ENCODE data around the gene MTPN. TPM values are rescaled to one million over a fixed set of nuclear protein-coding genes. Genes with fewer than 3 reads are reported as not detected.

The MTPN gene
- total RNA-seq, 2 experiments from 2014 or later, result 108 to 115 TPM

DNA sequence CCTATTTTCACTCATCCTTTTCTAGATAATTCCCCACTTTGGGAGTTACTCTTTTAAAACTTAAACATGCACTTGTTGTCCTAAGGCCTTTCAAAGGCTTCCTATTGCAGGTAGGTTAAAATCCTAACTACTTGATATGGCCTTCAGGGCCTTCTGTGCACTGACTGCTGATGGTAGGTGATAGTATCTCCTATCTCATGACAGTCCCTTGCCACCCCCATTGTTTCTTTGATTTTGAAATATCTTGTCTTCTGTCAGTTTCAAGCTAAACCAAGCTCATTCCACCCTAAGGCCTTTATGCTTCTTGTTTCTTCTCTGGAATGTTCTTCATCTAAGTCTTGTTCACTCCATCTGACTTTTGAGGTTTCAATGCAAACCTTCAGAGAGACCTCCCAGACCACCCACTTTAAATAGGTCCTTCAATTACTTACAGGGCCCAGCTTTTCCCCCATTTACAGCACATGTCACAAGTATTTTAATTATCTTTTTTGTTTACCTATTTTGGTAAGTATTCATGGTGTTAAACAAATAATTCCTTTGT, 2.4 kb upstream of the MTPN start:
- CTCF ChIA-PET, result no interaction called here

DNA sequence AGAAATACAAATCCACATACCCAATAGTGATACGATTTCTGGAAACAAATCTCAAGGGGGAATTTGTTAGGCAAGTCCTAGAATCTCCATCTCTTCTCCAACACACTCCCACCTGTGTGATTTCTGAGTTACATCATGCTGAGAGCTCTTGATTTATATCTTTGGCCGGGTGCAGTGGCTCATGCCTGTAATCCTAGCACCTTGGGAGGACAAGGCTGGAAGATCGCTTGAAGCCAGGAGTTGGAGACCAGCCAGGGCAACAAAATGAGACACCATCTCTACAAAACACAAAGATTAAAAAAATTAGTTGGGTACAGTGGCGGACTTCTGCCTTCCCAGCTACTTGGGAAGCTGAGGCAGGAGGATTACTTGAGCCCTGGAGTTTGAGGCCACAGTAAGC, 1.5 kb upstream of the MTPN start:
- no peaks in the 10 kb centered on the region for H3K27me3 Mint-ChIP-seq
- no peak overlapping the region for H3K4me3 Mint-ChIP-seq
- ChIA-PET POLR2A (no interaction called here), CTCF (no interaction called here)
- TF ChIP-seq, protein P1, sequence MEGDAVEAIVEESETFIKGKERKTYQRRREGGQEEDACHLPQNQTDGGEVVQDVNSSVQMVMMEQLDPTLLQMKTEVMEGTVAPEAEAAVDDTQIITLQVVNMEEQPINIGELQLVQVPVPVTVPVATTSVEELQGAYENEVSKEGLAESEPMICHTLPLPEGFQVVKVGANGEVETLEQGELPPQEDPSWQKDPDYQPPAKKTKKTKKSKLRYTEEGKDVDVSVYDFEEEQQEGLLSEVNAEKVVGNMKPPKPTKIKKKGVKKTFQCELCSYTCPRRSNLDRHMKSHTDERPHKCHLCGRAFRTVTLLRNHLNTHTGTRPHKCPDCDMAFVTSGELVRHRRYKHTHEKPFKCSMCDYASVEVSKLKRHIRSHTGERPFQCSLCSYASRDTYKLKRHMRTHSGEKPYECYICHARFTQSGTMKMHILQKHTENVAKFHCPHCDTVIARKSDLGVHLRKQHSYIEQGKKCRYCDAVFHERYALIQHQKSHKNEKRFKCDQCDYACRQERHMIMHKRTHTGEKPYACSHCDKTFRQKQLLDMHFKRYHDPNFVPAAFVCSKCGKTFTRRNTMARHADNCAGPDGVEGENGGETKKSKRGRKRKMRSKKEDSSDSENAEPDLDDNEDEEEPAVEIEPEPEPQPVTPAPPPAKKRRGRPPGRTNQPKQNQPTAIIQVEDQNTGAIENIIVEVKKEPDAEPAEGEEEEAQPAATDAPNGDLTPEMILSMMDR (IDR thresholded peaks at IDR 0.05), result no peak
- intact Hi-C loops (cut with micrococcal nuclease), result no loop called here
- peaks cover 8% of the 10 kb centered on the region for H3K36me3 Mint-ChIP-seq (ENCODE audit: low read depth)
- no peaks in the 10 kb centered on the region for H3K9me3 Mint-ChIP-seq
- ATAC-seq (no peak), DNase-seq (no peak)
- peaks cover 70% of the 10 kb centered on the region for H3K4me1 Mint-ChIP-seq (ENCODE audit: low read depth)
- H3K27ac Mint-ChIP-seq, result no peak overlapping the region

More for the DNA sequence above, 2.4 kb upstream of the MTPN start:
- peak overlapping the region; percentile 81 for H3K27ac Mint-ChIP-seq
- H3K27me3 Mint-ChIP-seq, result no peaks in the 10 kb centered on the region
- no peak for ATAC-seq
- intact Hi-C loops (cut with micrococcal nuclease), result no loop called here
- TF ChIP-seq, protein P1 (IDR thresholded peaks at IDR 0.05), result no peak
- H3K9me3 Mint-ChIP-seq, result no peaks in the 10 kb centered on the region
- peaks cover 65% of the 10 kb centered on the region for H3K4me1 Mint-ChIP-seq (ENCODE audit: low read depth)
- H3K4me3 Mint-ChIP-seq, result no peak overlapping the region
- DNase-seq, result no peak
- H3K36me3 Mint-ChIP-seq (ENCODE audit: low read depth), result peaks cover 6% of the 10 kb centered on the region
- POLR2A ChIA-PET, result no interaction called here

DNA sequence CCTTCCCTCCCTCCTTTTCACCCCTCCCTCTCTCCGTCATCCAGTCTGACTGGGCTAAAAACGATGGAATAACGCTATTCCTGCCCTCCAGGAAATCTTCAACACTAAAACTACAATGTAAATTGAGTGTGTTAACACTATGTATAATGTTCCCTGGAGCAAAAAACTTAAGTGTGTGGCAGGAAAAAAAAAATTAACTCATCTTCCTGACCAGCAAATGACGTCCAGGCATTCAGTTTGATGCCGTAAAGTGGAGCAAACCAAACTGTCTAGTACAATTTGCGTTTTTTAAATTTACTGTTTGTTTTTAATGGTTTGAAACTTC, 545 bp upstream of the MTPN start:
- H3K27me3 Mint-ChIP-seq, result no peaks in the 10 kb centered on the region
- DNase-seq (no peak), ATAC-seq (no peak)
- H3K36me3 Mint-ChIP-seq (ENCODE audit: low read depth), result peaks cover 11% of the 10 kb centered on the region
- POLR2A ChIA-PET, result interaction anchor here (0.7 kb wide), 1 partner anchor 14 kb away, joined by 3 read pairs; no protein-coding TSS in a partner anchor
- intact Hi-C loops (cut with micrococcal nuclease), result no loop called here
- peaks cover 76% of the 10 kb centered on the region for H3K4me1 Mint-ChIP-seq (ENCODE audit: low read depth)
- H3K27ac Mint-ChIP-seq, result peak overlapping the region; percentile 89
- H3K4me3 Mint-ChIP-seq, result peak overlapping the region; percentile 90
- TF ChIP-seq, protein P1 (IDR thresholded peaks at IDR 0.05), result no peak
- no peaks in the 10 kb centered on the region for H3K9me3 Mint-ChIP-seq
- CTCF ChIA-PET, result interaction anchor here (0.9 kb wide), 1 partner anchor 11 kb away, joined by 3 read pairs; no protein-coding TSS in a partner anchor

DNA sequence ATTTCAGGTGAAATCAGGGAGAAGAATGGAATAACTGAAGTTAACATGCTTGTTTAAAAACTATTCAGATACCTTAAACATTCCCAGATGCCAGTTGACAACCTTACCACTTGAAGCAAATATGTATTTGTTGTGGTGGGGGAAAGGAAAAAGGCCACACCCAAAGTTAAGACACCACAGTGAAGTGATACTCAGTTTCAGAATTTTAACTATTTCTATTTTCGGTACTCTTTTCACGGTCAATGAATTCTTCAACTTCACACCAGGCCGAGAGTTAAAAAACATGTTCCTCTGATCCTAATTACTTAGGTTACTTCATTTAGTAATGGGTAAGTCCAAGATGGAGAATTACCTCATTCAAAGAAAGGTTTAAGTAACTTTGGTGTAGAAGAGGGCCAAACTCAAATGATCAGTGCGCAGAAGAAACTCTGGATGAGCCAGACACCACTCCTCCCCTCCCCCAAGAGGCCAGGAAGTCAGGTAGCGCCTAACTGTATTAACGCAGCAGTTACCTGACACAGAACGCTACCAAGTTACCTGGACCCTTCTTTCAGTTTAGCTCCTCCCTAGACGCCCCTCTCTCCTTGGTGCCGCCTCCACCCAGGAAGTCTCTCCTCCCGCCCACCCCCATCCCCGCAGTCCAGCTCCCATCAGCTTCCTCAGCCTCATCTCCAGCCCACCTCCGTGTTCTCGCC, 700 bp downstream of the MTPN start:
- H3K4me3 Mint-ChIP-seq, result peak overlapping the region; percentile 90
- H3K9me3 Mint-ChIP-seq, result no peaks in the 10 kb centered on the region
- ATAC-seq (peak; percentile 5), DNase-seq (peak; percentile 49)
- peaks cover 14% of the 10 kb centered on the region for H3K36me3 Mint-ChIP-seq (ENCODE audit: low read depth)
- ChIA-PET CTCF (no interaction called here), POLR2A (interaction anchor here (0.9 kb wide), 1 partner anchor 19 kb away, joined by 3 read pairs; no protein-coding TSS in a partner anchor)
- H3K27me3 Mint-ChIP-seq, result no peaks in the 10 kb centered on the region
- TF ChIP-seq, protein P1 (IDR thresholded peaks at IDR 0.05), result no peak
- intact Hi-C loops (cut with micrococcal nuclease), result no loop called here
- H3K4me1 Mint-ChIP-seq (ENCODE audit: low read depth), result peaks cover 75% of the 10 kb centered on the region
- H3K27ac Mint-ChIP-seq, result peak overlapping the region; percentile 89

DNA sequence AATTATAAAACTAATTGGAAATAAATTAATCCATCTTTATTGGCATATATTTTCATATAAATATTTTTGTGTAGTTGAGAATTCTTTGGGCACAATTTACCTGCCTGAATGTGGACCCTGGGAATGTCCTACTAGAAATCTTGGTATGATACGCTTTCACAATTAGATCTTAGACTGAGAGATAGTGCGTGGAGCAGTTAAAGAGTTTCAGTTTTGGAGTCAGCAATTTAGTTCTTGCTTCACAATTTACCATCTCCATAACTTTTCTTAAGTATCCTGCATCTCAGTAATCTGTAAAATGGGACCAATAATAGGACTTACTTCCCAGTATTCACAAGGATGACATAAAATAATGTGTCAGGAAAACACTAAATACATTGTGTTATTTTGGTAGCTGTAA, 2.0 kb downstream of the MTPN start:
- intact Hi-C loops (cut with micrococcal nuclease), result no loop called here
- TF ChIP-seq, protein P1 (IDR thresholded peaks at IDR 0.05), result no peak
- H3K4me1 Mint-ChIP-seq (ENCODE audit: low read depth), result peaks cover 68% of the 10 kb centered on the region
- H3K9me3 Mint-ChIP-seq, result no peaks in the 10 kb centered on the region
- peak overlapping the region; percentile 90 for H3K4me3 Mint-ChIP-seq
- peaks cover 16% of the 10 kb centered on the region for H3K36me3 Mint-ChIP-seq (ENCODE audit: low read depth)
- ATAC-seq (no peak), DNase-seq (no peak)
- H3K27ac Mint-ChIP-seq, result no peak overlapping the region
- POLR2A ChIA-PET, result no interaction called here
- CTCF ChIA-PET, result interaction anchor here (0.7 kb wide), 1 partner anchor 9 kb away, joined by 3 read pairs; no protein-coding TSS in a partner anchor
- no peaks in the 10 kb centered on the region for H3K27me3 Mint-ChIP-seq

Data from activated CD8-positive, alpha-beta T cell treated with anti-CD3 and anti-CD28 coated beads for 36 hours (primary cell).